Measurements from ENCODE around the gene PCBP3.

GRCh38 chr21:45821998-45822397 is 178.5 kb downstream of the PCBP3 start:
- TF ChIP-seq CTCF (IDR thresholded peaks at IDR 0.05; ENCODE audit: insufficient read depth, low read length) (no peak), POLR2AphosphoS5 (IDR thresholded peaks at IDR 0.05; ENCODE audit: low read depth) (no peak), REST (IDR thresholded peaks at IDR 0.05; ENCODE audit: insufficient replicate concordance, low read depth) (no peak), SPI1 (IDR thresholded peaks at IDR 0.05; ENCODE audit: borderline replicate concordance, low read depth) (no peak), GABPA (IDR thresholded peaks at IDR 0.05; ENCODE audit: low read depth) (no peak)
